GM21825 (cell line): ENCODE data around the gene TRMT10B.
"Not testable (repeated sequence)": the region's sequence is repeated elsewhere in the genome, so short reads cannot be mapped to it uniquely, and the experiment has no call there.

ENCODE experiments used
- ATAC-seq: cut with Tn5 transposase; IDR thresholded peaks from one replicate; pipeline ENCODE4 v1.9.1; 2021; ENCODE audit warnings: mild to moderate bottlenecking, moderate library complexity; ENCODE audit not compliant: unreplicated experiment

Gene TRMT10B

GRCh38 chr9:37749129-37749528, 4.5 kb upstream of the TRMT10B start:
- ATAC-seq: no peak

GRCh38 chr9:37751186-37751585, 2.4 kb upstream of the TRMT10B start:
- ATAC-seq: no peak

GRCh38 chr9:37751704-37752103, 1.9 kb upstream of the TRMT10B start:
- not testable (repeated sequence) for ATAC-seq

GRCh38 chr9:37752112-37752511, 1.5 kb upstream of the TRMT10B start:
- not testable (repeated sequence) for ATAC-seq

- no peak for ATAC-seq
These were observed 740 bp upstream of the TRMT10B start for GRCh38 chr9:37752642-37753488.

- no peak for ATAC-seq
These were observed 5.1 kb downstream of the TRMT10B start for GRCh38 chr9:37758747-37759146.

- ATAC-seq: no peak
These were observed 7.0 kb downstream of the TRMT10B start for GRCh38 chr9:37760416-37761161.

GRCh38 chr9:37761511-37761910, 7.9 kb downstream of the TRMT10B start:
- ATAC-seq: no peak

- ATAC-seq: not testable (repeated sequence)
These were observed 11.7 kb downstream of the TRMT10B start for GRCh38 chr9:37765263-37765662.

- no peak for ATAC-seq
These were observed 15.7 kb downstream of the TRMT10B start for GRCh38 chr9:37769306-37769705.

- no peak for ATAC-seq
These were observed 16.4 kb downstream of the TRMT10B start for GRCh38 chr9:37769995-37770394.

- ATAC-seq: no peak
These were observed 21.8 kb downstream of the TRMT10B start for GRCh38 chr9:37775216-37775919.

- no peak for ATAC-seq
These were observed 22.7 kb downstream of the TRMT10B start for GRCh38 chr9:37776328-37776727.

- no peak for ATAC-seq
These were observed 24.9 kb downstream of the TRMT10B start for GRCh38 chr9:37778534-37778933.

GRCh38 chr9:37784291-37784615, 30.6 kb downstream of the TRMT10B start:
- no peak for ATAC-seq

- peak; percentile 92 for ATAC-seq
These were observed 31.2 kb downstream of the TRMT10B start, which contains the start of gene EXOSC3 for GRCh38 chr9:37784616-37785483. Gene EXOSC3, minus strand, starts transcription at chr9:37785064. Its CDS starts 20 bp downstream, at chr9:37785044.

GRCh38 chr9:37787059-37787458, 33.5 kb downstream of the TRMT10B start:
- no peak for ATAC-seq

- no peak for ATAC-seq
These were observed 34.7 kb downstream of the TRMT10B start for GRCh38 chr9:37788332-37788731.

- ATAC-seq: no peak
These were observed 36.5 kb downstream of the TRMT10B start for GRCh38 chr9:37790096-37790495.

GRCh38 chr9:37792122-37792521, 38.5 kb downstream of the TRMT10B start:
- ATAC-seq: no peak

- ATAC-seq: no peak
These were observed 42.6 kb downstream of the TRMT10B start for GRCh38 chr9:37796232-37796631.
